Glutamatergic neuron (in vitro differentiated cells): ENCODE data around the gene LGALS3. TPM values are rescaled to one million over a fixed set of nuclear protein-coding genes. Genes with fewer than 3 reads are reported as not detected.

Experiments used
- DNase-seq: peaks from one replicate; pipeline ENCODE4 v3.0.0; 2022
- H3K27ac Mint-ChIP-seq: one replicate; pipeline ENCODE4 v1.8.0; 2020; ENCODE audit warnings: mild to moderate bottlenecking, mixed read lengths, inconsistent platforms; ENCODE audit not compliant: unreplicated experiment
- H3K27me3 Mint-ChIP-seq: one replicate; pipeline ENCODE4 v1.8.0; 2020; ENCODE audit warnings: mild to moderate bottlenecking, moderate library complexity, mixed read lengths, inconsistent platforms; ENCODE audit not compliant: unreplicated experiment
- H3K36me3 Mint-ChIP-seq: one replicate; pipeline ENCODE4 v1.8.0; 2020; ENCODE audit warnings: mild to moderate bottlenecking, mixed read lengths, inconsistent platforms; ENCODE audit not compliant: unreplicated experiment
- H3K4me1 Mint-ChIP-seq: one replicate; pipeline ENCODE4 v1.8.0; 2020; ENCODE audit warnings: mild to moderate bottlenecking, low read depth, mixed read lengths, inconsistent platforms; ENCODE audit not compliant: unreplicated experiment
- H3K4me3 Mint-ChIP-seq: one replicate; pipeline ENCODE4 v1.8.0; 2020; ENCODE audit warnings: mild to moderate bottlenecking, mixed read lengths, inconsistent platforms; ENCODE audit not compliant: unreplicated experiment
- H3K9me3 Mint-ChIP-seq: one replicate; pipeline ENCODE4 v1.8.0; 2020; ENCODE audit warnings: mild to moderate bottlenecking, moderate library complexity, mixed read lengths, inconsistent platforms; ENCODE audit not compliant: unreplicated experiment
- total RNA-seq: library from RNA; stranded (reverse); fragmentation: NEBNext Ultra II Directional; extraction: Animal tissue kit (Norgen Biotek cat#: 25700); gene quantifications from one replicate; pipeline ENCODE4 v1.2.1, GENCODE V29; 2021; ENCODE audit not compliant: unreplicated experiment
- TF ChIP-seq, protein P1 (sequence below): fragments of 200-600 bp; sonication (generic); IDR thresholded peaks from one replicate; pipeline ENCODE4 v1.5.0; 2021; ENCODE audit not compliant: partially characterized antibody, unreplicated experiment

LGALS3 gene
- total RNA-seq, 1 donor from 2014 or later = not detected

- TF ChIP-seq, protein P1, sequence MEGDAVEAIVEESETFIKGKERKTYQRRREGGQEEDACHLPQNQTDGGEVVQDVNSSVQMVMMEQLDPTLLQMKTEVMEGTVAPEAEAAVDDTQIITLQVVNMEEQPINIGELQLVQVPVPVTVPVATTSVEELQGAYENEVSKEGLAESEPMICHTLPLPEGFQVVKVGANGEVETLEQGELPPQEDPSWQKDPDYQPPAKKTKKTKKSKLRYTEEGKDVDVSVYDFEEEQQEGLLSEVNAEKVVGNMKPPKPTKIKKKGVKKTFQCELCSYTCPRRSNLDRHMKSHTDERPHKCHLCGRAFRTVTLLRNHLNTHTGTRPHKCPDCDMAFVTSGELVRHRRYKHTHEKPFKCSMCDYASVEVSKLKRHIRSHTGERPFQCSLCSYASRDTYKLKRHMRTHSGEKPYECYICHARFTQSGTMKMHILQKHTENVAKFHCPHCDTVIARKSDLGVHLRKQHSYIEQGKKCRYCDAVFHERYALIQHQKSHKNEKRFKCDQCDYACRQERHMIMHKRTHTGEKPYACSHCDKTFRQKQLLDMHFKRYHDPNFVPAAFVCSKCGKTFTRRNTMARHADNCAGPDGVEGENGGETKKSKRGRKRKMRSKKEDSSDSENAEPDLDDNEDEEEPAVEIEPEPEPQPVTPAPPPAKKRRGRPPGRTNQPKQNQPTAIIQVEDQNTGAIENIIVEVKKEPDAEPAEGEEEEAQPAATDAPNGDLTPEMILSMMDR = no peak
- DNase-seq = no peak
- Mint-ChIP-seq H3K4me1 (peaks cover 6% of the 10 kb centered on the region), H3K9me3 (no peaks in the 10 kb centered on the region), H3K27me3 (no peaks in the 10 kb centered on the region), H3K4me3 (no peak overlapping the region), H3K27ac (no peak overlapping the region), H3K36me3 (no peaks in the 10 kb centered on the region)
These were observed 40.7 kb upstream of the LGALS3 start for GRCh38 chr14:55088356-55088755.

GRCh38 chr14:55092341-55092740 is 36.7 kb upstream of the LGALS3 start:
- Mint-ChIP-seq H3K4me1 (peaks cover 6% of the 10 kb centered on the region), H3K9me3 (no peaks in the 10 kb centered on the region), H3K27me3 (no peaks in the 10 kb centered on the region), H3K36me3 (no peaks in the 10 kb centered on the region), H3K27ac (no peak overlapping the region), H3K4me3 (no peak overlapping the region)
- TF ChIP-seq, protein P1 = no peak
- no peak for DNase-seq

- no peaks in the 10 kb centered on the region for H3K36me3 Mint-ChIP-seq
- H3K27me3 Mint-ChIP-seq = peaks cover 1% of the 10 kb centered on the region
- TF ChIP-seq, protein P1 = no peak
- H3K4me1 Mint-ChIP-seq = peaks cover 6% of the 10 kb centered on the region
- no peaks in the 10 kb centered on the region for H3K9me3 Mint-ChIP-seq
- DNase-seq = no peak
- H3K4me3 Mint-ChIP-seq = no peak overlapping the region
- H3K27ac Mint-ChIP-seq = no peak overlapping the region
These were observed 34.5 kb upstream of the LGALS3 start for GRCh38 chr14:55094292-55095157.

- Mint-ChIP-seq H3K27me3 (peaks cover 1% of the 10 kb centered on the region), H3K4me1 (no peaks in the 10 kb centered on the region), H3K27ac (no peak overlapping the region), H3K36me3 (no peaks in the 10 kb centered on the region), H3K4me3 (no peak overlapping the region), H3K9me3 (no peaks in the 10 kb centered on the region)
- TF ChIP-seq, protein P1 = no peak
- no peak for DNase-seq
These were observed 31.0 kb upstream of the LGALS3 start for GRCh38 chr14:55097881-55098560.

DNA sequence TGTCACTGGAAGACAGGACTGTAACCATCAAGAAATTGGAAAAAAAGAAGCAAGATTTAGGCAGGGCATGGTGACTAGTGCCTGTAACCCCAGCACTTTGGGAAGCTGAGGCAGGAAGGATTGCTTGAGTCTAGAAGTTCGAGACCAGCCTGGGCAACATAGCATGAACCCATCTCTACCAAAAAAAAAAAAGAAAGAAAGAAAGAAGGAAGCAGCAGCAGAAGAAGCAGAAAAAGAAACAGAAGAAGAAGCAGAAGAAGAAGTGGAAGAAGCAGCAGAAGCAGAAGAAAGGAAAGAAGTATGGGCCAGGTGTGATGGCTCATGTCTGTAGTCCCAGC is 30.5 kb upstream of the LGALS3 start:
- Mint-ChIP-seq H3K4me3 (no peak overlapping the region), H3K36me3 (no peaks in the 10 kb centered on the region), H3K4me1 (no peaks in the 10 kb centered on the region), H3K27me3 (peaks cover 1% of the 10 kb centered on the region), H3K9me3 (no peaks in the 10 kb centered on the region), H3K27ac (no peak overlapping the region)
- DNase-seq = no peak
- TF ChIP-seq, protein P1 = no peak
